NT2/D1 (cell line): Measurements from ENCODE around the gene ZNF329.

Experiments
- YY1 ChIP-seq: IDR thresholded peaks from 2 replicates; pipeline ENCODE4 v1.6.1; 2011; ENCODE audit not compliant: insufficient read length, insufficient read depth
- ZNF274 ChIP-seq: IDR thresholded peaks from 2 replicates; pipeline ENCODE4 v1.6.1; 2011; ENCODE audit warnings: mild to moderate bottlenecking, low read depth, low read length

DNA sequence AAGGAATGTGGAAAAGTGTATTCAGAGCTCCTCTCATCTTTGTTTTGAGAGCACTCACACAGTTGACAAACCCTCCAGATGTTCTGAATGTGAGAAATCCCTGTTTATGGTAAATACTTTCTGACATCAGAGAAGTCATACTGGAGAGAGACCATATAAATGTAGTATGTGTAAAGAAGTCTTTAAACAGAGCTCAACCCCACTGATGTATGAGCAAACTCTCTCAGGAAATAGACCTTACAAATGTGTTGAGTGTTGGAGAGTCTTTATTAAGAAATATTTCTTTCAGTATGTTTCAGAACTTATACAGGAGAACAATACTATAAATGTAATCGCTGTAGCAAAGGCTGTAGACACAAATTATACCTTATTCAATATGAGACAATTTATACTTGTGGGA lies 15.7 kb upstream of the ZNF329 start:
- TF ChIP-seq YY1 (no peak), ZNF274 (no peak)
